CD4-positive, alpha-beta T cell (primary cell): ENCODE data around the gene PHF21B. TPM values are rescaled to one million over a fixed set of nuclear protein-coding genes. Genes with fewer than 3 reads are reported as not detected.

Source experiments
- ATAC-seq: fragments of 200-7000 bp; cut with Tn5 transposase; one replicate; pipeline ENCODE4 v1.10.0; 2022; ENCODE audit warnings: mild to moderate bottlenecking; ENCODE audit not compliant: poor library complexity
- CTCF ChIA-PET: fragments of 350-600 bp; sonication (Branson Sonifier 250); formaldehyde crosslinking; loops from one replicate; lab custom pipeline; 2021; ENCODE audit warnings: antibody characterized with exemption, inconsistent platforms; lab: Charles Lee
- POLR2A ChIA-PET: fragments of 350-600 bp; sonication (Branson Sonifier 250); formaldehyde crosslinking; loops from one replicate; lab custom pipeline; 2021; ENCODE audit warnings: antibody characterized with exemption, inconsistent platforms; lab: Charles Lee
- DNase-seq, 14 experiments: peaks; one replicate each; pipeline ENCODE4 v3.0.0-alpha.2; 2013 to 2020; ENCODE audit warnings: mixed read lengths in 2 of 14
- H3K27ac ChIP-seq, 2 donors: one replicate each; pipeline versions ENCODE4 v1.5.1 to v1.7.0; 2013; ENCODE audit warnings: low read length in 2 of 2, low read depth in 1 of 2, mild to moderate bottlenecking in 1 of 2
- H3K27me3 ChIP-seq, 2 experiments: 1 replicate in 1 of 2; 2 replicates in 1 of 2; pipeline versions ENCODE4 v1.6.1 to v1.7.0; 2013; ENCODE audit warnings: low read length in 2 of 2, control low read depth in 1 of 2, mild to moderate bottlenecking in 1 of 2, moderate library complexity in 1 of 2; ENCODE audit not compliant: insufficient read depth in 2 of 2, control insufficient read depth in 1 of 2
- H3K36me3 ChIP-seq: one replicate; pipeline ENCODE4 v1.6.1; 2013; ENCODE audit warnings: low read length, control low read depth; ENCODE audit not compliant: insufficient read depth
- H3K4me1 ChIP-seq: one replicate; pipeline ENCODE4 v1.6.1; 2013; ENCODE audit warnings: low read length, control low read depth; ENCODE audit not compliant: insufficient read depth
- H3K4me3 ChIP-seq: one replicate; pipeline ENCODE4 v1.5.1; 2013; ENCODE audit warnings: mild to moderate bottlenecking, low read length, moderate library complexity
- H3K9me3 ChIP-seq, 2 experiments: 1 replicate in 1 of 2; 2 replicates in 1 of 2; pipeline versions ENCODE4 v1.6.1 to v1.7.0; 2013; ENCODE audit warnings: low read length in 2 of 2, mild to moderate bottlenecking in 2 of 2, control low read depth in 1 of 2, moderate library complexity in 1 of 2; ENCODE audit not compliant: control insufficient read depth in 1 of 2, insufficient read depth in 1 of 2
- H3K27ac Mint-ChIP-seq: one replicate; pipeline ENCODE4 v1.8.0; 2020; ENCODE audit warnings: mixed read lengths
- H3K27me3 Mint-ChIP-seq: one replicate; pipeline ENCODE4 v1.8.0; 2021; ENCODE audit warnings: mixed read lengths
- H3K36me3 Mint-ChIP-seq: one replicate; pipeline ENCODE4 v1.8.0; 2021; ENCODE audit warnings: low read depth, mixed read lengths
- H3K4me1 Mint-ChIP-seq: one replicate; pipeline ENCODE4 v1.8.0; 2021; ENCODE audit warnings: low read depth, mixed read lengths
- H3K4me3 Mint-ChIP-seq: one replicate; pipeline ENCODE4 v1.8.0; 2020; ENCODE audit warnings: mild to moderate bottlenecking, mixed read lengths
- H3K9me3 Mint-ChIP-seq: one replicate; pipeline ENCODE4 v1.8.0; 2020; ENCODE audit warnings: mixed read lengths
- intact Hi-C, 2 experiments: fragments of 100-400 bp; cut with DNase I in 1 of 2; cut with micrococcal nuclease in 1 of 2; formaldehyde crosslinking; loops; one replicate each; pipeline versions ENCODE4 v1.15.1 to v1.9.0; 2023 to 2025; cut with DNase I, micrococcal nuclease
- total RNA-seq, 174 experiments: library from RNA in 2 of 174; stranded (reverse) in 2 of 174; gene quantifications; one replicate each; pipeline ENCODE4 v1.2.3 and lab custom pipeline; 2021 to 2026
- TF ChIP-seq, protein P1 (sequence below): fragments of 200-600 bp; IDR thresholded peaks from one replicate; pipeline ENCODE4 v1.8.0; 2022; ENCODE audit warnings: antibody characterized with exemption, mild to moderate bottlenecking

Gene PHF21B
- total RNA-seq, 2 experiments from 2014 or later = not detected

- Histone ChIP-seq H3K4me3 (no peak overlapping the region), H3K9me3 (no peaks in the 10 kb centered on the region), H3K27me3 (peaks cover 24 to 31% of the 10 kb centered on the region in 2 experiments), H3K36me3 (no peaks in the 10 kb centered on the region), H3K4me1 (peaks cover 7% of the 10 kb centered on the region), H3K27ac (no peak overlapping the region)
- ATAC-seq (no peak), DNase-seq (no peak)
- H3K27me3 Mint-ChIP-seq = peaks cover 61% of the 10 kb centered on the region
- CTCF ChIA-PET = no interaction called here
- intact Hi-C loops = no loop called here
- TF ChIP-seq, protein P1, sequence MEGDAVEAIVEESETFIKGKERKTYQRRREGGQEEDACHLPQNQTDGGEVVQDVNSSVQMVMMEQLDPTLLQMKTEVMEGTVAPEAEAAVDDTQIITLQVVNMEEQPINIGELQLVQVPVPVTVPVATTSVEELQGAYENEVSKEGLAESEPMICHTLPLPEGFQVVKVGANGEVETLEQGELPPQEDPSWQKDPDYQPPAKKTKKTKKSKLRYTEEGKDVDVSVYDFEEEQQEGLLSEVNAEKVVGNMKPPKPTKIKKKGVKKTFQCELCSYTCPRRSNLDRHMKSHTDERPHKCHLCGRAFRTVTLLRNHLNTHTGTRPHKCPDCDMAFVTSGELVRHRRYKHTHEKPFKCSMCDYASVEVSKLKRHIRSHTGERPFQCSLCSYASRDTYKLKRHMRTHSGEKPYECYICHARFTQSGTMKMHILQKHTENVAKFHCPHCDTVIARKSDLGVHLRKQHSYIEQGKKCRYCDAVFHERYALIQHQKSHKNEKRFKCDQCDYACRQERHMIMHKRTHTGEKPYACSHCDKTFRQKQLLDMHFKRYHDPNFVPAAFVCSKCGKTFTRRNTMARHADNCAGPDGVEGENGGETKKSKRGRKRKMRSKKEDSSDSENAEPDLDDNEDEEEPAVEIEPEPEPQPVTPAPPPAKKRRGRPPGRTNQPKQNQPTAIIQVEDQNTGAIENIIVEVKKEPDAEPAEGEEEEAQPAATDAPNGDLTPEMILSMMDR = no peak
- POLR2A ChIA-PET = no interaction called here
- H3K27ac Mint-ChIP-seq = no peak overlapping the region
- no peaks in the 10 kb centered on the region for H3K9me3 Mint-ChIP-seq
- no peaks in the 10 kb centered on the region for H3K36me3 Mint-ChIP-seq
- peaks cover 8% of the 10 kb centered on the region for H3K4me1 Mint-ChIP-seq
- no peak overlapping the region for H3K4me3 Mint-ChIP-seq
Observed at GRCh38 chr22:45014654-45015053, 4.8 kb upstream of the PHF21B start.

DNA sequence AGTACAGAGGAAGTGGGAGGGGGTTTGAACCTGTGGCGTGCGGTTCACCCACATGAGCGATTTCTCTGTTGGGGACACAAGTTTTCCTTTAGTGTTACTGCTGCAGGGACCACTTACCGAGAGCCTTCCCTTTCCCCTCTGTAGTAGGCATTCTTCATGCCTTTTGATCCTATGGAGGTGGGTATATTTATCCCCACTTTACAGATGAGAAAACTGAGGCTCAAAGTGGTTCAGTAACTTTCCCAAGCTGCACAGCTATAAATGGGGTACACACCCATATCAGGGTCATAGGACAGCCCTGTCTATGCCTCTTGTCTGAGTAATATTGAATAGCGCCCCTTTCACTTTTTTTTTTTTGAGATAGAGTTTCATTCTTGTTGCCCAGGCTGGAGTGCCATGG, 3.3 kb upstream of the PHF21B start:
- Mint-ChIP-seq H3K9me3 (no peaks in the 10 kb centered on the region), H3K36me3 (no peaks in the 10 kb centered on the region), H3K4me1 (peaks cover 8% of the 10 kb centered on the region), H3K27me3 (peaks cover 56% of the 10 kb centered on the region), H3K4me3 (no peak overlapping the region), H3K27ac (no peak overlapping the region)
- no peaks in the 10 kb centered on the region for H3K9me3 ChIP-seq
- peaks cover 28 to 42% of the 10 kb centered on the region in 2 experiments for H3K27me3 ChIP-seq
- H3K36me3 ChIP-seq = no peaks in the 10 kb centered on the region
- ATAC-seq = no peak
- H3K4me3 ChIP-seq = no peak overlapping the region
- peaks cover 16% of the 10 kb centered on the region for H3K4me1 ChIP-seq
- intact Hi-C loops = no loop called here
- no peak for DNase-seq
- no peak overlapping the region for H3K27ac ChIP-seq
- ChIA-PET POLR2A (no interaction called here), CTCF (no interaction called here)
- TF ChIP-seq, protein P1 = no peak

DNA sequence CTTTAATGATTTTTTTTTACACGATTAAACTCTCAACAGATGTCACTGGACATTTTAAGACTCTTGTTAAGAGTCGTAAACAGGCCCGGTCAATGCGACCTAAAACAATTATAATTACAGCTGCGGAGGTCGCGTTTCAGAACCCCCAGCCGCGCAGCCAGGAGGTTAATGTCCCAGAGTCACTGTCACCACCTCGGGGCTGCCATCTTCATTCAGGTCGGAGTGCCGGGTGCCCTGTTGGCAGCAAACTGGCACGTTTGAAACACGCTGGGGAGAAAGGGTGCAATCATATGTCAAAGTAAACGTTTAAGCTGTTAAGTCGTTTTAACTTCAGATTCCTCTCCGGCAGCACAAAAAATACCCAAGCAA, 711 bp upstream of the PHF21B start:
- Mint-ChIP-seq H3K4me1 (peaks cover 14% of the 10 kb centered on the region), H3K27me3 (peaks cover 55% of the 10 kb centered on the region), H3K36me3 (no peaks in the 10 kb centered on the region), H3K27ac (no peak overlapping the region), H3K4me3 (peak overlapping the region; percentile 81), H3K9me3 (no peaks in the 10 kb centered on the region)
- H3K36me3 ChIP-seq = no peaks in the 10 kb centered on the region
- peaks cover 24% of the 10 kb centered on the region for H3K4me1 ChIP-seq
- no peak for ATAC-seq
- intact Hi-C loops = no loop called here
- H3K27me3 ChIP-seq = peaks cover 37 to 62% of the 10 kb centered on the region in 2 experiments
- H3K27ac ChIP-seq = no peak overlapping the region
- H3K4me3 ChIP-seq = peak overlapping the region; percentile 25
- ChIA-PET POLR2A (no interaction called here), CTCF (interaction anchor here (0.7 kb wide), 1 partner anchor 1570 kb away, joined by 4 read pairs; no protein-coding TSS in a partner anchor)
- DNase-seq = no peak
- H3K9me3 ChIP-seq = no peaks in the 10 kb centered on the region
- TF ChIP-seq, protein P1 = no peak
